ENCODE measurements around the gene CMSS1.

The CMSS1 gene

GRCh38 chr3:100099621-100100020 is 282.0 kb downstream of the CMSS1 start:
- DNase-seq (ENCODE audit: low read depth in 2 of 2) = no peak
- TF ChIP-seq, protein P1, sequence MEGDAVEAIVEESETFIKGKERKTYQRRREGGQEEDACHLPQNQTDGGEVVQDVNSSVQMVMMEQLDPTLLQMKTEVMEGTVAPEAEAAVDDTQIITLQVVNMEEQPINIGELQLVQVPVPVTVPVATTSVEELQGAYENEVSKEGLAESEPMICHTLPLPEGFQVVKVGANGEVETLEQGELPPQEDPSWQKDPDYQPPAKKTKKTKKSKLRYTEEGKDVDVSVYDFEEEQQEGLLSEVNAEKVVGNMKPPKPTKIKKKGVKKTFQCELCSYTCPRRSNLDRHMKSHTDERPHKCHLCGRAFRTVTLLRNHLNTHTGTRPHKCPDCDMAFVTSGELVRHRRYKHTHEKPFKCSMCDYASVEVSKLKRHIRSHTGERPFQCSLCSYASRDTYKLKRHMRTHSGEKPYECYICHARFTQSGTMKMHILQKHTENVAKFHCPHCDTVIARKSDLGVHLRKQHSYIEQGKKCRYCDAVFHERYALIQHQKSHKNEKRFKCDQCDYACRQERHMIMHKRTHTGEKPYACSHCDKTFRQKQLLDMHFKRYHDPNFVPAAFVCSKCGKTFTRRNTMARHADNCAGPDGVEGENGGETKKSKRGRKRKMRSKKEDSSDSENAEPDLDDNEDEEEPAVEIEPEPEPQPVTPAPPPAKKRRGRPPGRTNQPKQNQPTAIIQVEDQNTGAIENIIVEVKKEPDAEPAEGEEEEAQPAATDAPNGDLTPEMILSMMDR (IDR thresholded peaks at IDR 0.05; ENCODE audit: low read depth, low read length) = no peak
- H3K4me3 ChIP-seq (replicated peaks in 1 of 2; ENCODE audit: low read depth in 2 of 2, low read length in 2 of 2) = no peak overlapping the region

GRCh38 chr3:100100425-100100824 is 282.8 kb downstream of the CMSS1 start:
- DNase-seq (ENCODE audit: low read depth in 2 of 2) = no peak
- H3K4me3 ChIP-seq (replicated peaks in 1 of 2; ENCODE audit: low read depth in 2 of 2, low read length in 2 of 2) = no peak overlapping the region
- TF ChIP-seq, protein P1 (IDR thresholded peaks at IDR 0.05; ENCODE audit: low read depth, low read length) = no peak

DNA sequence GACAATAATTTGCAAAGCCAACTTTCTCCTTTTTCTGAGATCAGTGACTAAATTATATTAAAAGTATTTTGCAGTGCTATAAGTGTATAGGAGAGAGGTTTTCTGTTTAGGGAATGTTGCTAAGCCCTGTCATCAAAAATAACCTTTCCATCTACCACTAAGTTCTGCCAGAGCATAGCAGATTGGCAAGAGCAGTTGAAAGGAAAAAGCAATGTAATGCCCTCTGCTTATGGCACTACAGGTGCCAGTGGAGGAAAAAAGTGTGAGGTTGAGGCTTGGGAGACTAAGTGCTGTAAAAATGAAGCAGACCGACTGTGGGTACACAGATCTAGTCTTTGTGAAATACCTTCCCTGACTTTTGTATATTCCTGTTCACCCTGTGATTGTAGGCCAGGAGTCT is 285.1 kb downstream of the CMSS1 start:
- TF ChIP-seq, protein P1 (IDR thresholded peaks at IDR 0.05; ENCODE audit: low read depth, low read length) = no peak
- no peak overlapping the region for H3K4me3 ChIP-seq (replicated peaks in 1 of 2; ENCODE audit: low read depth in 2 of 2, low read length in 2 of 2)
- DNase-seq (ENCODE audit: low read depth in 2 of 2) = no peak

- peak; percentile 35 to 52 for DNase-seq (ENCODE audit: low read depth in 2 of 2)
- TF ChIP-seq, protein P1 (IDR thresholded peaks at IDR 0.05; ENCODE audit: low read depth, low read length) = no peak
- no peak overlapping the region for H3K4me3 ChIP-seq (replicated peaks in 1 of 2; ENCODE audit: low read depth in 2 of 2, low read length in 2 of 2)
Observed at GRCh38 chr3:100103558-100104441, 286.1 kb downstream of the CMSS1 start.

- H3K4me3 ChIP-seq (replicated peaks in 1 of 2; ENCODE audit: low read depth in 2 of 2, low read length in 2 of 2) = no peak overlapping the region
- TF ChIP-seq, protein P1 (IDR thresholded peaks at IDR 0.05; ENCODE audit: low read depth, low read length) = no peak
- DNase-seq (ENCODE audit: low read depth in 2 of 2) = no peak
Observed at GRCh38 chr3:100104442-100104798, 286.8 kb downstream of the CMSS1 start.

- DNase-seq (ENCODE audit: low read depth in 2 of 2) = no peak
- H3K4me3 ChIP-seq (replicated peaks in 1 of 2; ENCODE audit: low read depth in 2 of 2, low read length in 2 of 2) = no peak overlapping the region
- TF ChIP-seq, protein P1 (IDR thresholded peaks at IDR 0.05; ENCODE audit: low read depth, low read length) = no peak
Observed at GRCh38 chr3:100104817-100105413, 287.3 kb downstream of the CMSS1 start.
